OCI-LY7 (cell line): Measurements from ENCODE around the gene C3orf20.

Experiments
- EZH2phosphoT487 ChIP-seq: fragments of 200-600 bp; sonication (generic); IDR thresholded peaks from 2 replicates; pipeline ENCODE4 v1.6.1; 2018; ENCODE audit warnings: low read depth, borderline replicate concordance, mild to moderate bottlenecking, mixed run types, antibody characterized with exemption, low read length, moderate library complexity, mixed read lengths
- TF ChIP-seq, protein P1 (sequence below): fragments of 200-600 bp; sonication (generic); conservative IDR thresholded peaks from 2 replicates; pipeline ENCODE4 v1.5.1; 2014; ENCODE audit warnings: mild to moderate bottlenecking, antibody characterized with exemption, low read length, moderate library complexity, mixed read lengths

DNA sequence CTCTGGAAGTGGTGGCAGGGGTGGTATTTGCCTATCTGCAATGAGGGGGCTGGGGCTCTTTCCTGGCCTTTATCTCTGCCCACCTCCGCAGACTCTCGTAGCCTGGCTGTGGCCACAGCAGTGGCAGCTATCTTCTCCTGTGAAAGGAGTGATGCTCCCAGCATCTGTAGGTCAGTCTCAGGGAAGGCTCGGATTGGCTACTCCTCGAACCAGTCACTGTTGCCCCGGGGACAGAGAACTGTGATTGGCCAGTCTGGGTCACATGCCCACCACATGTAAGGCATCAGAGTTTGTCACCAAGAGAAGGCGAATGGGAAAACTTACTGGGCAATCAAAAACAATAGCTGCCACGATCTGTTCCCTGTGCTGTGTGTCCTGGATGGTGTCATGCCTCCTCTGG, 113.7 kb downstream of the C3orf20 start:
- TF ChIP-seq, protein P1, sequence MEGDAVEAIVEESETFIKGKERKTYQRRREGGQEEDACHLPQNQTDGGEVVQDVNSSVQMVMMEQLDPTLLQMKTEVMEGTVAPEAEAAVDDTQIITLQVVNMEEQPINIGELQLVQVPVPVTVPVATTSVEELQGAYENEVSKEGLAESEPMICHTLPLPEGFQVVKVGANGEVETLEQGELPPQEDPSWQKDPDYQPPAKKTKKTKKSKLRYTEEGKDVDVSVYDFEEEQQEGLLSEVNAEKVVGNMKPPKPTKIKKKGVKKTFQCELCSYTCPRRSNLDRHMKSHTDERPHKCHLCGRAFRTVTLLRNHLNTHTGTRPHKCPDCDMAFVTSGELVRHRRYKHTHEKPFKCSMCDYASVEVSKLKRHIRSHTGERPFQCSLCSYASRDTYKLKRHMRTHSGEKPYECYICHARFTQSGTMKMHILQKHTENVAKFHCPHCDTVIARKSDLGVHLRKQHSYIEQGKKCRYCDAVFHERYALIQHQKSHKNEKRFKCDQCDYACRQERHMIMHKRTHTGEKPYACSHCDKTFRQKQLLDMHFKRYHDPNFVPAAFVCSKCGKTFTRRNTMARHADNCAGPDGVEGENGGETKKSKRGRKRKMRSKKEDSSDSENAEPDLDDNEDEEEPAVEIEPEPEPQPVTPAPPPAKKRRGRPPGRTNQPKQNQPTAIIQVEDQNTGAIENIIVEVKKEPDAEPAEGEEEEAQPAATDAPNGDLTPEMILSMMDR = no peak
- TF ChIP-seq EZH2phosphoT487 = no peak
